ENCODE data around the gene RASIP1.
"Not testable (repeated sequence)": the region's sequence is repeated elsewhere in the genome, so short reads cannot be mapped to it uniquely, and the experiment has no call there.

RASIP1 gene

GRCh38 chr19:48713041-48713863 lies 27.2 kb downstream of the RASIP1 start:
- no peak for DNase-seq (ENCODE audit: low read depth in 2 of 2)

GRCh38 chr19:48711106-48711662 lies 29.2 kb downstream of the RASIP1 start:
- DNase-seq (ENCODE audit: low read depth in 2 of 2), result no peak

- DNase-seq (ENCODE audit: low read depth in 2 of 2), result no peak
These were observed 31.9 kb downstream of the RASIP1 start for GRCh38 chr19:48708471-48708870.

GRCh38 chr19:48705431-48705830 lies 35.0 kb downstream of the RASIP1 start:
- DNase-seq (ENCODE audit: low read depth in 2 of 2), result no peak

- DNase-seq (ENCODE audit: low read depth in 2 of 2), result no peak
These were observed 37.1 kb downstream of the RASIP1 start for GRCh38 chr19:48703316-48703715.

- no peak for DNase-seq (ENCODE audit: low read depth in 2 of 2)
These were observed 37.7 kb downstream of the RASIP1 start for GRCh38 chr19:48702701-48703100.

GRCh38 chr19:48698046-48698445 lies 42.4 kb downstream of the RASIP1 start:
- DNase-seq (ENCODE audit: low read depth in 2 of 2), result no peak

GRCh38 chr19:48696353-48697010 lies 43.9 kb downstream of the RASIP1 start:
- DNase-seq (ENCODE audit: low read depth in 2 of 2), result no peak

- DNase-seq (ENCODE audit: low read depth in 2 of 2), result no peak
These were observed 44.6 kb downstream of the RASIP1 start, which contains the start of gene FUT2 for GRCh38 chr19:48695743-48696352. Gene FUT2, plus strand, starts transcription at chr19:48695971. Its CDS starts 6,986 bp downstream, at chr19:48702957.

GRCh38 chr19:48693629-48694028 lies 46.8 kb downstream of the RASIP1 start:
- not testable (repeated sequence) for DNase-seq (ENCODE audit: low read depth in 2 of 2)

GRCh38 chr19:48689449-48689848 lies 51.0 kb downstream of the RASIP1 start:
- no peak for DNase-seq (ENCODE audit: low read depth in 2 of 2)

- no peak for DNase-seq (ENCODE audit: low read depth in 2 of 2)
These were observed 52.6 kb downstream of the RASIP1 start for GRCh38 chr19:48687776-48688175.

GRCh38 chr19:48686637-48687036 lies 53.8 kb downstream of the RASIP1 start:
- not testable (repeated sequence) for DNase-seq (ENCODE audit: low read depth in 2 of 2)

- no peak for DNase-seq (ENCODE audit: low read depth in 2 of 2)
These were observed 54.3 kb downstream of the RASIP1 start for GRCh38 chr19:48686088-48686487.

- no peak for DNase-seq (ENCODE audit: low read depth in 2 of 2)
These were observed 54.8 kb downstream of the RASIP1 start for GRCh38 chr19:48685583-48685982.

GRCh38 chr19:48683349-48683748 lies 57.1 kb downstream of the RASIP1 start:
- peak in 1 of 2 donors; percentile 29 for DNase-seq (ENCODE audit: low read depth in 2 of 2)

GRCh38 chr19:48681127-48681470 lies 59.3 kb downstream of the RASIP1 start:
- DNase-seq (ENCODE audit: low read depth in 2 of 2), result no peak

GRCh38 chr19:48680436-48681126 lies 59.8 kb downstream of the RASIP1 start:
- DNase-seq (ENCODE audit: low read depth in 2 of 2), result no peak

GRCh38 chr19:48680006-48680405 lies 60.4 kb downstream of the RASIP1 start:
- not testable (repeated sequence) for DNase-seq (ENCODE audit: low read depth in 2 of 2)

- no peak for DNase-seq (ENCODE audit: low read depth in 2 of 2)
These were observed 62.2 kb downstream of the RASIP1 start for GRCh38 chr19:48678201-48678600.

- no peak for DNase-seq (ENCODE audit: low read depth in 2 of 2)
These were observed 63.5 kb downstream of the RASIP1 start for GRCh38 chr19:48676887-48677286.

GRCh38 chr19:48676487-48676886 lies 63.9 kb downstream of the RASIP1 start:
- DNase-seq (ENCODE audit: low read depth in 2 of 2), result no peak
